ENCODE measurements around the gene MEPCE.

GRCh38 chr7:100387695-100388094, 41.9 kb upstream of the MEPCE start:
- TF ChIP-seq CTCF (IDR thresholded peaks at IDR 0.05) (no peak), POLR2A (IDR thresholded peaks at IDR 0.05) (no peak)
